Neural cell (in vitro differentiated cells): ENCODE results near the gene OR2W1. TPM values are rescaled to one million over a fixed set of nuclear protein-coding genes. Genes with fewer than 3 reads are reported as not detected.
A peak's percentile ranks its signal among the peaks of the same experiment; 100 is the strongest.

ENCODE experiments used
- H2AFZ ChIP-seq: fragments of 200-600, 300-800 bp; sonication (generic), shearing (Covaris generic); 2 replicates; pipeline ENCODE4 v1.6.0; 2014; ENCODE audit warnings: low read depth, mild to moderate bottlenecking, antibody characterized with exemption, low read length, moderate library complexity
- H3F3A ChIP-seq: fragments of 200-600 bp; shearing (Covaris generic); 2 replicates; pipeline ENCODE4 v1.6.1; 2016; ENCODE audit warnings: mild to moderate bottlenecking, moderate library complexity, mixed read lengths, antibody characterized with exemption, low read length; ENCODE audit not compliant: insufficient read depth, poor library complexity, severe bottlenecking
- H3K27ac ChIP-seq: fragments of 200-600, 300-800 bp; sonication (generic), shearing (Covaris generic); 2 replicates; pipeline ENCODE4 v1.5.1; 2014; ENCODE audit warnings: mild to moderate bottlenecking, low read length, moderate library complexity
- H3K27me3 ChIP-seq: fragments of 300-800, 200-600 bp; sonication (generic), shearing (Covaris generic); 2 replicates; pipeline ENCODE4 v1.6.0; 2014; ENCODE audit warnings: mild to moderate bottlenecking, low read depth, low read length, moderate library complexity; ENCODE audit not compliant: insufficient read depth
- H3K36me3 ChIP-seq: fragments of 300-800, 200-600 bp; sonication (generic), shearing (Covaris generic); 2 replicates; pipeline ENCODE4 v1.5.1; 2014; ENCODE audit warnings: mild to moderate bottlenecking, antibody characterized with exemption, low read length, moderate library complexity; ENCODE audit not compliant: insufficient read depth
- H3K4me2 ChIP-seq: fragments of 300-800, 200-600 bp; sonication (generic), shearing (Covaris generic); 2 replicates; pipeline ENCODE4 v1.6.0; 2014; ENCODE audit warnings: mild to moderate bottlenecking, low read length
- H3K4me3 ChIP-seq: fragments of 300-800, 200-600 bp; sonication (generic), shearing (Covaris generic); 2 replicates; pipeline ENCODE4 v1.5.1; 2014; ENCODE audit warnings: mild to moderate bottlenecking, low read length, moderate library complexity
- H3K79me2 ChIP-seq: fragments of 200-600 bp; shearing (Covaris generic); replicated peaks from 2 replicates; pipeline ENCODE4 v1.6.0; 2014; ENCODE audit warnings: mild to moderate bottlenecking, low read length, moderate library complexity; ENCODE audit not compliant: insufficient read depth
- H3K9ac ChIP-seq: fragments of 300-800, 200-600 bp; sonication (generic), shearing (Covaris generic); 2 replicates; pipeline ENCODE4 v1.6.1; 2016; ENCODE audit warnings: mild to moderate bottlenecking, low read length, mixed read lengths
- H3K9me2 ChIP-seq: fragments of 200-600 bp; shearing (Covaris generic); 2 replicates; pipeline ENCODE4 v1.6.1; 2016; ENCODE audit warnings: mild to moderate bottlenecking, low read length, mixed read lengths; ENCODE audit not compliant: insufficient read depth
- H3K9me3 ChIP-seq: fragments of 200-600, 300-800 bp; sonication (generic), shearing (Covaris generic); 2 replicates; pipeline ENCODE4 v1.6.1; 2016; ENCODE audit warnings: mild to moderate bottlenecking, mixed run types, low read length, moderate library complexity, mixed read lengths
- H4K20me1 ChIP-seq: fragments of 200-600 bp; shearing (Covaris generic); 2 replicates; pipeline ENCODE4 v1.6.1; 2016; ENCODE audit warnings: mild to moderate bottlenecking, mixed run types; ENCODE audit not compliant: insufficient read depth
- EP300 ChIP-seq: fragments of 450-650 bp; conservative IDR thresholded peaks from 2 replicates; pipeline ENCODE4 v1.6.1; 2014; ENCODE audit warnings: antibody characterized with exemption, mild to moderate bottlenecking, moderate library complexity; ENCODE audit not compliant: poor library complexity, severe bottlenecking
- EZH2 ChIP-seq: fragments of 200-600, 300-800 bp; shearing (Covaris generic), sonication (generic); IDR thresholded peaks from 2 replicates; pipeline ENCODE4 v1.6.1; 2014; ENCODE audit warnings: antibody characterized with exemption, low read length, borderline replicate concordance, mild to moderate bottlenecking; ENCODE audit not compliant: insufficient read depth, poor library complexity, severe bottlenecking
- MXI1 ChIP-seq: fragments of 450-650 bp; conservative IDR thresholded peaks from 2 replicates; pipeline ENCODE4 v1.6.1; 2014; ENCODE audit warnings: antibody characterized with exemption, mild to moderate bottlenecking; ENCODE audit not compliant: poor library complexity, severe bottlenecking
- POLR2AphosphoS5 ChIP-seq: IDR thresholded peaks from 2 replicates; pipeline ENCODE4 v1.6.1; 2012
- RAD21 ChIP-seq: fragments of 450-650 bp; conservative IDR thresholded peaks from 2 replicates; pipeline ENCODE4 v1.6.1; 2014; ENCODE audit warnings: antibody characterized with exemption, mild to moderate bottlenecking, moderate library complexity
- SMC3 ChIP-seq: fragments of 450-650 bp; conservative IDR thresholded peaks from 2 replicates; pipeline ENCODE4 v1.6.1; 2014; ENCODE audit warnings: antibody characterized with exemption, mild to moderate bottlenecking, moderate library complexity; ENCODE audit not compliant: poor library complexity
- TAF1 ChIP-seq: IDR thresholded peaks from 2 replicates; pipeline ENCODE4 v1.6.1; 2012; ENCODE audit warnings: low read depth
- polyA plus RNA-seq: library from polyadenylated mRNA; depleted of rRNA; stranded (reverse); fragments of >200 nt; gene quantifications from 2 replicates; pipeline ENCODE4 v1.2.3, GENCODE V29; 2014
- TF ChIP-seq, protein P1 (sequence below): fragments of 450-650 bp; IDR thresholded peaks from 2 replicates; pipeline ENCODE4 v1.5.1; 2014; ENCODE audit warnings: antibody characterized with exemption, mild to moderate bottlenecking, moderate library complexity; ENCODE audit not compliant: poor library complexity, severe bottlenecking
- TF ChIP-seq, protein P2 (sequence below): IDR thresholded peaks from 2 replicates; pipeline ENCODE4 v1.6.1; 2012; ENCODE audit warnings: borderline replicate concordance

The OR2W1 gene
- polyA plus RNA-seq, 1 donor from 2014 or later, result not detected

- H3K27me3 ChIP-seq, result no peaks in the 10 kb centered on the region
- H4K20me1 ChIP-seq, result no peaks in the 10 kb centered on the region
- no peaks in the 10 kb centered on the region for H3K9me2 ChIP-seq
- H3K4me3 ChIP-seq, result no peak overlapping the region
- no peak overlapping the region for H3K4me2 ChIP-seq
- no peaks in the 10 kb centered on the region for H3F3A ChIP-seq
- no peak overlapping the region for H3K27ac ChIP-seq
- H3K79me2 ChIP-seq, result no peaks in the 10 kb centered on the region
- no peak for TF ChIP-seq MXI1
- TF ChIP-seq EZH2, result no peak
- no peak for TF ChIP-seq TAF1
- no peak for TF ChIP-seq SMC3
- no peak for TF ChIP-seq RAD21
- no peaks in the 10 kb centered on the region for H3K9me3 ChIP-seq
- no peak overlapping the region for H3K9ac ChIP-seq
- no peaks in the 10 kb centered on the region for H3K36me3 ChIP-seq
- no peak overlapping the region for H2AFZ ChIP-seq
Measured at GRCh38 chr6:29079203-29079602, 34.2 kb upstream of the OR2W1 start.

- H3K27ac ChIP-seq, result no peak overlapping the region
- no peaks in the 10 kb centered on the region for H4K20me1 ChIP-seq
- no peak overlapping the region for H3K4me2 ChIP-seq
- H3K9me3 ChIP-seq, result no peaks in the 10 kb centered on the region
- TF ChIP-seq EZH2, result no peak
- TF ChIP-seq, protein P1, sequence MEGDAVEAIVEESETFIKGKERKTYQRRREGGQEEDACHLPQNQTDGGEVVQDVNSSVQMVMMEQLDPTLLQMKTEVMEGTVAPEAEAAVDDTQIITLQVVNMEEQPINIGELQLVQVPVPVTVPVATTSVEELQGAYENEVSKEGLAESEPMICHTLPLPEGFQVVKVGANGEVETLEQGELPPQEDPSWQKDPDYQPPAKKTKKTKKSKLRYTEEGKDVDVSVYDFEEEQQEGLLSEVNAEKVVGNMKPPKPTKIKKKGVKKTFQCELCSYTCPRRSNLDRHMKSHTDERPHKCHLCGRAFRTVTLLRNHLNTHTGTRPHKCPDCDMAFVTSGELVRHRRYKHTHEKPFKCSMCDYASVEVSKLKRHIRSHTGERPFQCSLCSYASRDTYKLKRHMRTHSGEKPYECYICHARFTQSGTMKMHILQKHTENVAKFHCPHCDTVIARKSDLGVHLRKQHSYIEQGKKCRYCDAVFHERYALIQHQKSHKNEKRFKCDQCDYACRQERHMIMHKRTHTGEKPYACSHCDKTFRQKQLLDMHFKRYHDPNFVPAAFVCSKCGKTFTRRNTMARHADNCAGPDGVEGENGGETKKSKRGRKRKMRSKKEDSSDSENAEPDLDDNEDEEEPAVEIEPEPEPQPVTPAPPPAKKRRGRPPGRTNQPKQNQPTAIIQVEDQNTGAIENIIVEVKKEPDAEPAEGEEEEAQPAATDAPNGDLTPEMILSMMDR, result peak; percentile 14
- no peak overlapping the region for H3K9ac ChIP-seq
- H2AFZ ChIP-seq, result no peak overlapping the region
- H3K4me3 ChIP-seq, result no peak overlapping the region
- H3F3A ChIP-seq, result no peaks in the 10 kb centered on the region
- no peaks in the 10 kb centered on the region for H3K79me2 ChIP-seq
- H3K27me3 ChIP-seq, result no peaks in the 10 kb centered on the region
- no peaks in the 10 kb centered on the region for H3K36me3 ChIP-seq
- H3K9me2 ChIP-seq, result no peaks in the 10 kb centered on the region
Measured at GRCh38 chr6:29071831-29072723, 27.1 kb upstream of the OR2W1 start.

- no peak overlapping the region for H3K4me2 ChIP-seq
- H3K4me3 ChIP-seq, result no peak overlapping the region
- H3F3A ChIP-seq, result no peaks in the 10 kb centered on the region
- no peaks in the 10 kb centered on the region for H3K36me3 ChIP-seq
- H3K9ac ChIP-seq, result no peak overlapping the region
- TF ChIP-seq RAD21, result no peak
- no peak for TF ChIP-seq TAF1
- TF ChIP-seq POLR2AphosphoS5, result no peak
- no peak for TF ChIP-seq EP300
- TF ChIP-seq SMC3, result no peak
- no peak for TF ChIP-seq EZH2
- TF ChIP-seq, protein P1, result no peak
- TF ChIP-seq MXI1, result no peak
- TF ChIP-seq, protein P2, sequence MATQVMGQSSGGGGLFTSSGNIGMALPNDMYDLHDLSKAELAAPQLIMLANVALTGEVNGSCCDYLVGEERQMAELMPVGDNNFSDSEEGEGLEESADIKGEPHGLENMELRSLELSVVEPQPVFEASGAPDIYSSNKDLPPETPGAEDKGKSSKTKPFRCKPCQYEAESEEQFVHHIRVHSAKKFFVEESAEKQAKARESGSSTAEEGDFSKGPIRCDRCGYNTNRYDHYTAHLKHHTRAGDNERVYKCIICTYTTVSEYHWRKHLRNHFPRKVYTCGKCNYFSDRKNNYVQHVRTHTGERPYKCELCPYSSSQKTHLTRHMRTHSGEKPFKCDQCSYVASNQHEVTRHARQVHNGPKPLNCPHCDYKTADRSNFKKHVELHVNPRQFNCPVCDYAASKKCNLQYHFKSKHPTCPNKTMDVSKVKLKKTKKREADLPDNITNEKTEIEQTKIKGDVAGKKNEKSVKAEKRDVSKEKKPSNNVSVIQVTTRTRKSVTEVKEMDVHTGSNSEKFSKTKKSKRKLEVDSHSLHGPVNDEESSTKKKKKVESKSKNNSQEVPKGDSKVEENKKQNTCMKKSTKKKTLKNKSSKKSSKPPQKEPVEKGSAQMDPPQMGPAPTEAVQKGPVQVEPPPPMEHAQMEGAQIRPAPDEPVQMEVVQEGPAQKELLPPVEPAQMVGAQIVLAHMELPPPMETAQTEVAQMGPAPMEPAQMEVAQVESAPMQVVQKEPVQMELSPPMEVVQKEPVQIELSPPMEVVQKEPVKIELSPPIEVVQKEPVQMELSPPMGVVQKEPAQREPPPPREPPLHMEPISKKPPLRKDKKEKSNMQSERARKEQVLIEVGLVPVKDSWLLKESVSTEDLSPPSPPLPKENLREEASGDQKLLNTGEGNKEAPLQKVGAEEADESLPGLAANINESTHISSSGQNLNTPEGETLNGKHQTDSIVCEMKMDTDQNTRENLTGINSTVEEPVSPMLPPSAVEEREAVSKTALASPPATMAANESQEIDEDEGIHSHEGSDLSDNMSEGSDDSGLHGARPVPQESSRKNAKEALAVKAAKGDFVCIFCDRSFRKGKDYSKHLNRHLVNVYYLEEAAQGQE, result no peak
- H3K9me2 ChIP-seq, result no peaks in the 10 kb centered on the region
- H3K79me2 ChIP-seq, result no peaks in the 10 kb centered on the region
- no peaks in the 10 kb centered on the region for H3K9me3 ChIP-seq
- no peaks in the 10 kb centered on the region for H3K27me3 ChIP-seq
- no peaks in the 10 kb centered on the region for H4K20me1 ChIP-seq
- H3K27ac ChIP-seq, result no peak overlapping the region
- no peak overlapping the region for H2AFZ ChIP-seq
Measured at GRCh38 chr6:29051680-29052079, 6.7 kb upstream of the OR2W1 start.
